K562 (cell line): ENCODE measurements around the gene CACNA1A.

Source experiments
- E2F6 ChIP-seq, 2 experiments: IDR thresholded peaks; 2 replicates each; pipeline ENCODE4 v1.6.1; 2011; ENCODE audit warnings: borderline replicate concordance in 1 of 2, control low read depth in 1 of 2, low read depth in 1 of 2, low read length in 1 of 2, mild to moderate bottlenecking in 1 of 2, mixed read lengths in 1 of 2, moderate library complexity in 1 of 2; ENCODE audit not compliant: insufficient read depth in 1 of 2, insufficient read length in 1 of 2, poor library complexity in 1 of 2, severe bottlenecking in 1 of 2; ENCODE audit errors: extremely low read depth in 1 of 2
- NR3C1 ChIP-seq: sonication (generic); formaldehyde crosslinking; IDR thresholded peaks from 2 replicates; pipeline ENCODE4 v1.8.1; 2022; ENCODE audit warnings: missing genetic modification reagents
- PHF21A ChIP-seq: fragments of 450-650 bp; IDR thresholded peaks from 2 replicates; pipeline ENCODE4 v1.6.1; 2017; ENCODE audit warnings: low read depth, borderline replicate concordance
- PURB ChIP-seq: sonication (generic); formaldehyde crosslinking; IDR thresholded peaks from 2 replicates; pipeline ENCODE4 v1.9.0; 2021; ENCODE audit warnings: low read depth, mild to moderate bottlenecking, missing genetic modification reagents
- TARDBP ChIP-seq: fragments of 450-650 bp; IDR thresholded peaks from 2 replicates; pipeline ENCODE4 v1.6.1; 2016
- ZNF121 ChIP-seq: sonication (generic); formaldehyde crosslinking; conservative IDR thresholded peaks from 2 replicates; pipeline ENCODE4 v1.8.0; 2022; ENCODE audit warnings: missing genetic modification reagents

GRCh38 chr19:13447978-13448377, 58.3 kb downstream of the CACNA1A start:
- no peak for TF ChIP-seq PHF21A
- TF ChIP-seq ZNF121: no peak
- no peak for TF ChIP-seq NR3C1 (CRISPR knock-in tag)
- no peak for TF ChIP-seq E2F6 (IDR thresholded peaks at IDR 0.05; ENCODE audit: borderline replicate concordance in 1 of 2, extremely low read depth in 1 of 2, insufficient read depth in 1 of 2, insufficient read length in 1 of 2, low read depth in 1 of 2, low read length in 1 of 2, poor library complexity in 1 of 2, severe bottlenecking in 1 of 2)
- TF ChIP-seq PURB: no peak
- TF ChIP-seq TARDBP: no peak
